ENCODE data around the gene AURKA.

DNA sequence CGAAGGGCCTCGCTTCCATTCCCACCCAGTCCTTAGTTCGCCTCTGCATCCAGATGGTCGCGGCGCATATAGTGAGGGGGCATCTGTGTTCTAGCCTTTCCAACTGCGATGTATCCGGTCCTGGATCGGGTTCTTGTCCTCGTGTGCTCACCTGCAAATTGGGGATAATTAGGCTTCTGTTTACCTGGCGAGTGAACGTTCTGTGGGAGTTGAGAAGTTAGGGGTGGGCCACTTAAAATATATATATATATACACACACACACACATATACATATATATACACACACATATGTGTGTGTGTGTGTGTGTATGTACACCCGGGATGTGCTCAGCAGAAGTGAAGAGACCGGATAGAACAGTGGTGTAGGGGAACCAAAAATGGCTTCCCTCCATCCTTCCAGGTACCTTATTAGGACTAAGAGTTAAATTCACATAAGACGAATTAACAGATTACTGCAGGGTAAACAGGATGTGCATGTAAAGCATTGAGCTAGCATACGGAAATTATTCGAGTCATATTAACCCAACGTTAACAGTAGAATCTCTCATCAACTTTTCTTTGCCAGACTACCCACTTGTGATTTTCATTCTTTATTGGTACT lies 967 bp upstream of the AURKA start:
- no peak for TF ChIP-seq POLR2AphosphoS5 (IDR thresholded peaks at IDR 0.05; ENCODE audit: low read depth)
- TF ChIP-seq JUNB (IDR thresholded peaks at IDR 0.05; ENCODE audit: unreplicated experiment): no peak
- TF ChIP-seq, protein P1, sequence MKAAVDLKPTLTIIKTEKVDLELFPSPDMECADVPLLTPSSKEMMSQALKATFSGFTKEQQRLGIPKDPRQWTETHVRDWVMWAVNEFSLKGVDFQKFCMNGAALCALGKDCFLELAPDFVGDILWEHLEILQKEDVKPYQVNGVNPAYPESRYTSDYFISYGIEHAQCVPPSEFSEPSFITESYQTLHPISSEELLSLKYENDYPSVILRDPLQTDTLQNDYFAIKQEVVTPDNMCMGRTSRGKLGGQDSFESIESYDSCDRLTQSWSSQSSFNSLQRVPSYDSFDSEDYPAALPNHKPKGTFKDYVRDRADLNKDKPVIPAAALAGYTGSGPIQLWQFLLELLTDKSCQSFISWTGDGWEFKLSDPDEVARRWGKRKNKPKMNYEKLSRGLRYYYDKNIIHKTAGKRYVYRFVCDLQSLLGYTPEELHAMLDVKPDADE (IDR thresholded peaks at IDR 0.05): no peak
- no peak for TF ChIP-seq NANOG (IDR thresholded peaks at IDR 0.05; ENCODE audit: borderline replicate concordance)
- TF ChIP-seq, protein P2, sequence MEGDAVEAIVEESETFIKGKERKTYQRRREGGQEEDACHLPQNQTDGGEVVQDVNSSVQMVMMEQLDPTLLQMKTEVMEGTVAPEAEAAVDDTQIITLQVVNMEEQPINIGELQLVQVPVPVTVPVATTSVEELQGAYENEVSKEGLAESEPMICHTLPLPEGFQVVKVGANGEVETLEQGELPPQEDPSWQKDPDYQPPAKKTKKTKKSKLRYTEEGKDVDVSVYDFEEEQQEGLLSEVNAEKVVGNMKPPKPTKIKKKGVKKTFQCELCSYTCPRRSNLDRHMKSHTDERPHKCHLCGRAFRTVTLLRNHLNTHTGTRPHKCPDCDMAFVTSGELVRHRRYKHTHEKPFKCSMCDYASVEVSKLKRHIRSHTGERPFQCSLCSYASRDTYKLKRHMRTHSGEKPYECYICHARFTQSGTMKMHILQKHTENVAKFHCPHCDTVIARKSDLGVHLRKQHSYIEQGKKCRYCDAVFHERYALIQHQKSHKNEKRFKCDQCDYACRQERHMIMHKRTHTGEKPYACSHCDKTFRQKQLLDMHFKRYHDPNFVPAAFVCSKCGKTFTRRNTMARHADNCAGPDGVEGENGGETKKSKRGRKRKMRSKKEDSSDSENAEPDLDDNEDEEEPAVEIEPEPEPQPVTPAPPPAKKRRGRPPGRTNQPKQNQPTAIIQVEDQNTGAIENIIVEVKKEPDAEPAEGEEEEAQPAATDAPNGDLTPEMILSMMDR (conservative IDR thresholded peaks at IDR 0.05; ENCODE audit: low read depth in 2 of 2): no peak
- TF ChIP-seq, protein P3, sequence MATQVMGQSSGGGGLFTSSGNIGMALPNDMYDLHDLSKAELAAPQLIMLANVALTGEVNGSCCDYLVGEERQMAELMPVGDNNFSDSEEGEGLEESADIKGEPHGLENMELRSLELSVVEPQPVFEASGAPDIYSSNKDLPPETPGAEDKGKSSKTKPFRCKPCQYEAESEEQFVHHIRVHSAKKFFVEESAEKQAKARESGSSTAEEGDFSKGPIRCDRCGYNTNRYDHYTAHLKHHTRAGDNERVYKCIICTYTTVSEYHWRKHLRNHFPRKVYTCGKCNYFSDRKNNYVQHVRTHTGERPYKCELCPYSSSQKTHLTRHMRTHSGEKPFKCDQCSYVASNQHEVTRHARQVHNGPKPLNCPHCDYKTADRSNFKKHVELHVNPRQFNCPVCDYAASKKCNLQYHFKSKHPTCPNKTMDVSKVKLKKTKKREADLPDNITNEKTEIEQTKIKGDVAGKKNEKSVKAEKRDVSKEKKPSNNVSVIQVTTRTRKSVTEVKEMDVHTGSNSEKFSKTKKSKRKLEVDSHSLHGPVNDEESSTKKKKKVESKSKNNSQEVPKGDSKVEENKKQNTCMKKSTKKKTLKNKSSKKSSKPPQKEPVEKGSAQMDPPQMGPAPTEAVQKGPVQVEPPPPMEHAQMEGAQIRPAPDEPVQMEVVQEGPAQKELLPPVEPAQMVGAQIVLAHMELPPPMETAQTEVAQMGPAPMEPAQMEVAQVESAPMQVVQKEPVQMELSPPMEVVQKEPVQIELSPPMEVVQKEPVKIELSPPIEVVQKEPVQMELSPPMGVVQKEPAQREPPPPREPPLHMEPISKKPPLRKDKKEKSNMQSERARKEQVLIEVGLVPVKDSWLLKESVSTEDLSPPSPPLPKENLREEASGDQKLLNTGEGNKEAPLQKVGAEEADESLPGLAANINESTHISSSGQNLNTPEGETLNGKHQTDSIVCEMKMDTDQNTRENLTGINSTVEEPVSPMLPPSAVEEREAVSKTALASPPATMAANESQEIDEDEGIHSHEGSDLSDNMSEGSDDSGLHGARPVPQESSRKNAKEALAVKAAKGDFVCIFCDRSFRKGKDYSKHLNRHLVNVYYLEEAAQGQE (IDR thresholded peaks at IDR 0.05; ENCODE audit: unreplicated experiment): no peak
- no peak for TF ChIP-seq ZNF114 (CRISPR knock-in tag; IDR thresholded peaks at IDR 0.05)
- TF ChIP-seq STAT1 (IDR thresholded peaks at IDR 0.05; ENCODE audit: unreplicated experiment): no peak
- no peak for TF ChIP-seq EZH2phosphoT487 (IDR thresholded peaks at IDR 0.05; ENCODE audit: unreplicated experiment)
- TF ChIP-seq CREB1 (CRISPR knock-in tag; IDR thresholded peaks at IDR 0.05; ENCODE audit: low read depth): no peak
- TF ChIP-seq EZH2 (IDR thresholded peaks at IDR 0.05; ENCODE audit: low read depth, unreplicated experiment): no peak
- no peak for TF ChIP-seq ZNF331 (CRISPR knock-in tag; IDR thresholded peaks at IDR 0.05; ENCODE audit: low read depth)
- TF ChIP-seq, protein P4, sequence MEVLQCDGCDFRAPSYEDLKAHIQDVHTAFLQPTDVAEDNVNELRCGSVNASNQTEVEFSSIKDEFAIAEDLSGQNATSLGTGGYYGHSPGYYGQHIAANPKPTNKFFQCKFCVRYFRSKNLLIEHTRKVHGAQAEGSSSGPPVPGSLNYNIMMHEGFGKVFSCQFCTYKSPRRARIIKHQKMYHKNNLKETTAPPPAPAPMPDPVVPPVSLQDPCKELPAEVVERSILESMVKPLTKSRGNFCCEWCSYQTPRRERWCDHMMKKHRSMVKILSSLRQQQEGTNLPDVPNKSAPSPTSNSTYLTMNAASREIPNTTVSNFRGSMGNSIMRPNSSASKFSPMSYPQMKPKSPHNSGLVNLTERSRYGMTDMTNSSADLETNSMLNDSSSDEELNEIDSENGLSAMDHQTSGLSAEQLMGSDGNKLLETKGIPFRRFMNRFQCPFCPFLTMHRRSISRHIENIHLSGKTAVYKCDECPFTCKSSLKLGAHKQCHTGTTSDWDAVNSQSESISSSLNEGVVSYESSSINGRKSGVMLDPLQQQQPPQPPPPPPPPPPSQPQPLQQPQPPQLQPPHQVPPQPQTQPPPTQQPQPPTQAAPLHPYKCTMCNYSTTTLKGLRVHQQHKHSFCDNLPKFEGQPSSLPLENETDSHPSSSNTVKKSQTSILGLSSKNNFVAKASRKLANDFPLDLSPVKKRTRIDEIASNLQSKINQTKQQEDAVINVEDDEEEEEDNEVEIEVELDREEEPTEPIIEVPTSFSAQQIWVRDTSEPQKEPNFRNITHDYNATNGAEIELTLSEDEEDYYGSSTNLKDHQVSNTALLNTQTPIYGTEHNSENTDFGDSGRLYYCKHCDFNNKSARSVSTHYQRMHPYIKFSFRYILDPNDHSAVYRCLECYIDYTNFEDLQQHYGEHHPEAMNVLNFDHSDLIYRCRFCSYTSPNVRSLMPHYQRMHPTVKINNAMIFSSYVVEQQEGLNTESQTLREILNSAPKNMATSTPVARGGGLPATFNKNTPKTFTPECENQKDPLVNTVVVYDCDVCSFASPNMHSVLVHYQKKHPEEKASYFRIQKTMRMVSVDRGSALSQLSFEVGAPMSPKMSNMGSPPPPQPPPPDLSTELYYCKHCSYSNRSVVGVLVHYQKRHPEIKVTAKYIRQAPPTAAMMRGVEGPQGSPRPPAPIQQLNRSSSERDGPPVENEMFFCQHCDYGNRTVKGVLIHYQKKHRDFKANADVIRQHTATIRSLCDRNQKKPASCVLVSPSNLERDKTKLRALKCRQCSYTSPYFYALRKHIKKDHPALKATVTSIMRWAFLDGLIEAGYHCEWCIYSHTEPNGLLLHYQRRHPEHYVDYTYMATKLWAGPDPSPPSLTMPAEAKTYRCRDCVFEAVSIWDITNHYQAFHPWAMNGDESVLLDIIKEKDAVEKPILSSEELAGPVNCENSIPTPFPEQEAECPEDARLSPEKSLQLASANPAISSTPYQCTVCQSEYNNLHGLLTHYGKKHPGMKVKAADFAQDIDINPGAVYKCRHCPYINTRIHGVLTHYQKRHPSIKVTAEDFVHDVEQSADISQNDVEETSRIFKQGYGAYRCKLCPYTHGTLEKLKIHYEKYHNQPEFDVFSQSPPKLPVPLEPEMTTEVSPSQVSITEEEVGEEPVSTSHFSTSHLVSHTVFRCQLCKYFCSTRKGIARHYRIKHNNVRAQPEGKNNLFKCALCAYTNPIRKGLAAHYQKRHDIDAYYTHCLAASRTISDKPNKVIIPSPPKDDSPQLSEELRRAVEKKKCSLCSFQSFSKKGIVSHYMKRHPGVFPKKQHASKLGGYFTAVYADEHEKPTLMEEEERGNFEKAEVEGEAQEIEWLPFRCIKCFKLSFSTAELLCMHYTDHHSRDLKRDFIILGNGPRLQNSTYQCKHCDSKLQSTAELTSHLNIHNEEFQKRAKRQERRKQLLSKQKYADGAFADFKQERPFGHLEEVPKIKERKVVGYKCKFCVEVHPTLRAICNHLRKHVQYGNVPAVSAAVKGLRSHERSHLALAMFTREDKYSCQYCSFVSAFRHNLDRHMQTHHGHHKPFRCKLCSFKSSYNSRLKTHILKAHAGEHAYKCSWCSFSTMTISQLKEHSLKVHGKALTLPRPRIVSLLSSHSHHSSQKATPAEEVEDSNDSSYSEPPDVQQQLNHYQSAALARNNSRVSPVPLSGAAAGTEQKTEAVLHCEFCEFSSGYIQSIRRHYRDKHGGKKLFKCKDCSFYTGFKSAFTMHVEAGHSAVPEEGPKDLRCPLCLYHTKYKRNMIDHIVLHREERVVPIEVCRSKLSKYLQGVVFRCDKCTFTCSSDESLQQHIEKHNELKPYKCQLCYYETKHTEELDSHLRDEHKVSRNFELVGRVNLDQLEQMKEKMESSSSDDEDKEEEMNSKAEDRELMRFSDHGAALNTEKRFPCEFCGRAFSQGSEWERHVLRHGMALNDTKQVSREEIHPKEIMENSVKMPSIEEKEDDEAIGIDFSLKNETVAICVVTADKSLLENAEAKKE (CRISPR knock-in tag; IDR thresholded peaks at IDR 0.05): no peak
